Ishikawa (cell line): ENCODE measurements around the gene PEMT.
A peak's percentile ranks its signal among the peaks of the same experiment; 100 is the strongest.

ENCODE experiments used
- CEBPB ChIP-seq: IDR thresholded peaks from 2 replicates; pipeline ENCODE4 v1.6.1; 2012
- CREB1 ChIP-seq: IDR thresholded peaks from 2 replicates; pipeline ENCODE4 v1.6.1; 2012; ENCODE audit warnings: low read depth
- EGR1 ChIP-seq: IDR thresholded peaks from 2 replicates; pipeline ENCODE4 v1.6.1; 2012
- EP300 ChIP-seq: IDR thresholded peaks from 2 replicates; pipeline ENCODE4 v1.6.1; 2012; ENCODE audit warnings: borderline replicate concordance
- FOXM1 ChIP-seq: IDR thresholded peaks from 2 replicates; pipeline ENCODE4 v1.6.1; 2012; ENCODE audit warnings: low read depth, borderline replicate concordance
- MAX ChIP-seq: IDR thresholded peaks from 2 replicates; pipeline ENCODE4 v1.6.1; 2012
- NFIC ChIP-seq: IDR thresholded peaks from 2 replicates; pipeline ENCODE4 v1.6.1; 2012
- RAD21 ChIP-seq: IDR thresholded peaks from 2 replicates; pipeline ENCODE4 v1.6.1; 2012; ENCODE audit warnings: low read depth
- REST ChIP-seq: IDR thresholded peaks from 2 replicates; pipeline ENCODE4 v1.6.1; 2012; ENCODE audit warnings: low read depth, mild to moderate bottlenecking
- TAF1 ChIP-seq: IDR thresholded peaks from 2 replicates; pipeline ENCODE4 v1.6.1; 2012; ENCODE audit warnings: low read depth, mild to moderate bottlenecking
- TCF12 ChIP-seq: IDR thresholded peaks from 2 replicates; pipeline ENCODE4 v1.6.1; 2012; ENCODE audit warnings: low read depth
- TEAD4 ChIP-seq: IDR thresholded peaks from 2 replicates; pipeline ENCODE4 v1.6.1; 2012
- USF1 ChIP-seq: IDR thresholded peaks from 2 replicates; pipeline ENCODE4 v1.6.1; 2012
- YY1 ChIP-seq: IDR thresholded peaks from 2 replicates; pipeline ENCODE4 v1.6.1; 2012; ENCODE audit warnings: low read depth
- ZBTB7A ChIP-seq: IDR thresholded peaks from 2 replicates; pipeline ENCODE4 v1.6.1; 2012; ENCODE audit warnings: low read depth

Gene PEMT

GRCh38 chr17:17518014-17518413 lies 73.5 kb downstream of the PEMT start:
- no peak for TF ChIP-seq USF1
- TF ChIP-seq MAX: no peak
- TF ChIP-seq NFIC: no peak
- no peak for TF ChIP-seq CREB1

- TF ChIP-seq TEAD4: 0 out of 2 replicates have a peak, but pooled peaks have one; percentile 17
- no peak for TF ChIP-seq USF1
These were observed 74.4 kb downstream of the PEMT start for GRCh38 chr17:17516941-17517720.

GRCh38 chr17:17515934-17516930 lies 75.3 kb downstream of the PEMT start:
- no peak for TF ChIP-seq NFIC
- TF ChIP-seq EP300: no peak
- no peak for TF ChIP-seq CEBPB
- TF ChIP-seq YY1: no peak
- TF ChIP-seq CREB1: no peak
- TF ChIP-seq TAF1: no peak
- no peak for TF ChIP-seq EGR1
- no peak for TF ChIP-seq ZBTB7A
- TF ChIP-seq TEAD4: no peak
- TF ChIP-seq USF1: no peak

GRCh38 chr17:17514993-17515933 lies 76.2 kb downstream of the PEMT start:
- TF ChIP-seq EGR1 (no peak), MAX (no peak), FOXM1 (no peak), NFIC (no peak), TCF12 (no peak), EP300 (no peak), REST (no peak), USF1 (no peak), YY1 (no peak), RAD21 (no peak), ZBTB7A (no peak), CEBPB (no peak), CREB1 (no peak), TAF1 (no peak), TEAD4 (no peak)

- TF ChIP-seq NFIC: no peak
- no peak for TF ChIP-seq YY1
- TF ChIP-seq EP300: no peak
- TF ChIP-seq TEAD4: no peak
- no peak for TF ChIP-seq REST
- no peak for TF ChIP-seq FOXM1
- no peak for TF ChIP-seq TCF12
- TF ChIP-seq RAD21: no peak
- TF ChIP-seq ZBTB7A: no peak
- no peak for TF ChIP-seq CEBPB
These were observed 77.0 kb downstream of the PEMT start for GRCh38 chr17:17514361-17514992.
